HG02798 (cell line): ENCODE measurements around the gene ADGRG1.
"Not testable (repeated sequence)": the region's sequence is repeated elsewhere in the genome, so short reads cannot be mapped to it uniquely, and the experiment has no call there.

Source experiments
- ATAC-seq: cut with Tn5 transposase; IDR thresholded peaks from one replicate; pipeline ENCODE4 v1.9.1; 2021; ENCODE audit warnings: mild to moderate bottlenecking; ENCODE audit not compliant: unreplicated experiment, poor library complexity

Gene ADGRG1

GRCh38 chr16:57712569-57712968 is 84.1 kb downstream of the ADGRG1 start:
- ATAC-seq: not testable (repeated sequence)

- ATAC-seq: no peak
These were observed 85.2 kb downstream of the ADGRG1 start for GRCh38 chr16:57713596-57713995.

GRCh38 chr16:57714047-57714446 is 85.6 kb downstream of the ADGRG1 start:
- no peak for ATAC-seq
